Esophagus muscularis mucosa (tissue), 4 donors: ENCODE measurements around the gene ILDR1. TPM values are rescaled to one million over a fixed set of nuclear protein-coding genes. Genes with fewer than 3 reads are reported as not detected.

Experiments used
- DNase-seq: peaks from one replicate; pipeline ENCODE4 v3.0.0-alpha.2; 2017; ENCODE audit errors: extremely low spot score
- H3K27ac ChIP-seq, 4 donors: fragments of 200-600 bp; sonication (generic); replicated peaks in 1 of 4; 1 replicate in 3 of 4; 2 replicates in 1 of 4; pipeline ENCODE4 v1.5.1; 2016 to 2019; ENCODE audit warnings: mild to moderate bottlenecking in 1 of 4
- H3K27me3 ChIP-seq, 4 donors: fragments of 200-600 bp; sonication (generic); one replicate each; pipeline versions ENCODE4 v1.5.1 to v1.6.0; 2016 to 2019
- H3K36me3 ChIP-seq, 4 donors: fragments of 200-600 bp; sonication (generic); one replicate each; pipeline ENCODE4 v1.5.1; 2016 to 2019
- H3K4me1 ChIP-seq, 4 donors: fragments of 200-600 bp; sonication (generic); one replicate each; pipeline ENCODE4 v1.5.1; 2016 to 2019
- H3K4me3 ChIP-seq, 4 donors: fragments of 200-600 bp; sonication (generic); 1 replicate in 2 of 4; 2 replicates in 2 of 4; pipeline ENCODE4 v1.5.1; 2016 to 2019; ENCODE audit warnings: mild to moderate bottlenecking in 4 of 4, moderate library complexity in 1 of 4
- H3K9me3 ChIP-seq, 4 donors: fragments of 200-600 bp; sonication (generic); 1 replicate in 3 of 4; 2 replicates in 1 of 4; pipeline ENCODE4 v1.5.1; 2016 to 2019
- CTCF ChIP-seq, 3 experiments: fragments of 200-600 bp in 2 of 3; fragments of 450-650 bp in 1 of 3; sonication (generic) in 2 of 3; IDR thresholded peaks; one replicate each; pipeline ENCODE4 v1.5.1; 2017 to 2019; ENCODE audit warnings: antibody characterized with exemption in 3 of 3, mild to moderate bottlenecking in 2 of 3, moderate library complexity in 1 of 3
- EP300 ChIP-seq: sonication (generic); formaldehyde crosslinking; IDR thresholded peaks from one replicate; pipeline ENCODE4 v1.6.1; 2017; ENCODE audit warnings: antibody characterized with exemption
- POLR2A ChIP-seq: fragments of 450-650 bp; IDR thresholded peaks from one replicate; pipeline ENCODE4 v1.6.1; 2017; ENCODE audit warnings: antibody characterized with exemption, moderate library complexity, mild to moderate bottlenecking, low read depth
- POLR2AphosphoS5 ChIP-seq, 2 donors: sonication (generic); formaldehyde crosslinking; IDR thresholded peaks; one replicate each; pipeline ENCODE4 v1.6.1; 2017; ENCODE audit warnings: antibody characterized with exemption in 2 of 2
- WGBS: methylation state at CpG from one replicate; pipeline ENCODE4 v1.1.5; 2018; 5-methylcytosine and 5-hydroxymethylcytosine counted together
- intact Hi-C: fragments of 100-400 bp; cut with DNase I; formaldehyde crosslinking; loops from one replicate; pipeline ENCODE4 v1.15.1; 2023
- total RNA-seq, 4 donors: library from RNA; depleted of rRNA; stranded (reverse); fragments of >200 nt; gene quantifications; one replicate each; pipeline versions ENCODE4 v1.1.0 to v1.2.1, GENCODE V29; 2016

The ILDR1 gene
- total RNA-seq, 4 donors from 2014 or later: 0.63 TPM; not detected in 3

GRCh38 chr3:121995161-121996137, 26.6 kb downstream of the ILDR1 start:
- no peak for DNase-seq
- intact Hi-C loops: no loop called here

GRCh38 chr3:121994551-121994950, 27.5 kb downstream of the ILDR1 start:
- Histone ChIP-seq H3K27me3 (no peaks in the 10 kb centered on the region), H3K4me1 (no peaks in the 10 kb centered on the region), H3K4me3 (no peak overlapping the region), H3K36me3 (no peaks in the 10 kb centered on the region), H3K9me3 (no peaks in the 10 kb centered on the region), H3K27ac (peak overlapping the region in 1 of 4 donors; percentile 40)
- DNase-seq: no peak
- TF ChIP-seq CTCF (IDR thresholded peaks at IDR 0.05) (no peak), EP300 (no peak), POLR2A (no peak), POLR2AphosphoS5 (IDR thresholded peaks at IDR 0.05) (no peak)
- intact Hi-C loops: no loop called here
- WGBS: 86% methylated on average over 3 of the region's 3 CpGs

More at GRCh38 chr3:121995161-121996137, 26.6 kb downstream of the ILDR1 start:
- H3K4me1 ChIP-seq: no peaks in the 10 kb centered on the region
- no peaks in the 10 kb centered on the region for H3K27me3 ChIP-seq
- 53% methylated on average over 14 of the region's 14 CpGs for WGBS
- H3K27ac ChIP-seq: peak overlapping the region in 2 of 4 donors; percentile 18 to 40
- peak in 1 of 2 donors; percentile 3 for TF ChIP-seq POLR2AphosphoS5 (IDR thresholded peaks at IDR 0.05)
- no peak for TF ChIP-seq EP300
- no peak for TF ChIP-seq POLR2A
- peak in 2 of 3 experiments; percentile 7 to 14 for TF ChIP-seq CTCF (IDR thresholded peaks at IDR 0.05)
- no peaks in the 10 kb centered on the region for H3K9me3 ChIP-seq
- no peaks in the 10 kb centered on the region for H3K36me3 ChIP-seq
- H3K4me3 ChIP-seq: no peak overlapping the region

- Histone ChIP-seq H3K27me3 (no peaks in the 10 kb centered on the region), H3K36me3 (no peaks in the 10 kb centered on the region), H3K27ac (no peak overlapping the region), H3K4me1 (no peaks in the 10 kb centered on the region), H3K4me3 (no peak overlapping the region), H3K9me3 (no peaks in the 10 kb centered on the region)
- no peak for TF ChIP-seq POLR2AphosphoS5 (IDR thresholded peaks at IDR 0.05)
- no peak for TF ChIP-seq EP300
- TF ChIP-seq POLR2A: no peak
- DNase-seq: peak; percentile 77
- 94% methylated on average over 13 of the region's 31 CpGs for WGBS
- intact Hi-C loops: no loop called here
These were observed 29.2 kb downstream of the ILDR1 start for GRCh38 chr3:121992601-121993560.

GRCh38 chr3:121989943-121990342, 32.1 kb downstream of the ILDR1 start:
- TF ChIP-seq CTCF (IDR thresholded peaks at IDR 0.05): no peak
- no peak for TF ChIP-seq EP300
- TF ChIP-seq POLR2A: no peak
- TF ChIP-seq POLR2AphosphoS5 (IDR thresholded peaks at IDR 0.05): no peak
- intact Hi-C loops: no loop called here

More at GRCh38 chr3:121989943-121990342, 32.1 kb downstream of the ILDR1 start:
- no peaks in the 10 kb centered on the region for H3K9me3 ChIP-seq
- H3K36me3 ChIP-seq: no peaks in the 10 kb centered on the region
- DNase-seq: no peak
- H3K4me1 ChIP-seq: no peaks in the 10 kb centered on the region
- H3K27me3 ChIP-seq: no peaks in the 10 kb centered on the region
- H3K27ac ChIP-seq: no peak overlapping the region
- no peak overlapping the region for H3K4me3 ChIP-seq
